PC-9 (cell line): ENCODE results near the gene ZEB2. TPM values are rescaled to one million over a fixed set of nuclear protein-coding genes. Genes with fewer than 3 reads are reported as not detected.

Experiments
- BruUV-seq: library from RNA; stranded (reverse); fragments of 400-500 nt; replicated peaks from 2 replicates; lab custom pipeline; 2021; lab: Mats Ljungman, UMichigan
- CTCF ChIA-PET: fragments of 300-600 bp; sonication (Branson Sonifier 250); formaldehyde crosslinking; loops from one replicate; lab custom pipeline; 2022; ENCODE audit warnings: antibody characterized with exemption; lab: Charles Lee
- POLR2A ChIA-PET: fragments of 300-600 bp; sonication (Branson Sonifier 250); formaldehyde crosslinking; loops from one replicate; lab custom pipeline; 2022; ENCODE audit warnings: antibody characterized with exemption; ENCODE audit not compliant: unreplicated experiment; lab: Charles Lee
- DNase-seq, 2 experiments: peaks; one replicate each; pipeline versions ENCODE4 v3.0.0 to v3.0.0-alpha.2; 2015 to 2022; ENCODE audit warnings: mixed read lengths in 1 of 2
- H2AFZ ChIP-seq: fragments of 200-600 bp; sonication (generic); 2 replicates; pipeline ENCODE4 v1.8.1; 2017; ENCODE audit warnings: antibody characterized with exemption
- H3F3A ChIP-seq: fragments of 200-600 bp; sonication (generic); 2 replicates; pipeline ENCODE4 v1.8.1; 2017; ENCODE audit warnings: antibody characterized with exemption, mild to moderate bottlenecking, low read depth; ENCODE audit not compliant: insufficient read depth
- H3K27ac ChIP-seq: fragments of 200-600 bp; sonication (generic); 2 replicates; pipeline ENCODE4 v1.6.1; 2016; ENCODE audit warnings: mixed run types
- H3K27me3 ChIP-seq: fragments of 200-600 bp; sonication (generic); 2 replicates; pipeline ENCODE4 v1.6.1; 2016; ENCODE audit warnings: low read depth, mixed run types; ENCODE audit not compliant: insufficient read depth
- H3K36me3 ChIP-seq: fragments of 200-600 bp; sonication (generic); 2 replicates; pipeline ENCODE4 v1.6.1; 2016; ENCODE audit warnings: low read depth, mixed run types
- H3K4me1 ChIP-seq: fragments of 200-600 bp; sonication (generic); replicated peaks from 2 replicates; pipeline ENCODE4 v1.6.1; 2016; ENCODE audit warnings: mixed run types; ENCODE audit not compliant: insufficient read depth
- H3K4me2 ChIP-seq: fragments of 200-600 bp; sonication (generic); 2 replicates; pipeline ENCODE4 v1.6.1; 2017; ENCODE audit warnings: mixed run types
- H3K4me3 ChIP-seq: fragments of 200-600 bp; sonication (generic); 2 replicates; pipeline ENCODE4 v1.6.1; 2016; ENCODE audit warnings: mixed run types
- H3K79me2 ChIP-seq: fragments of 200-600 bp; sonication (generic); 2 replicates; pipeline ENCODE4 v1.6.1; 2017; ENCODE audit warnings: low read depth, mixed run types
- H3K9me2 ChIP-seq: fragments of 200-600 bp; sonication (generic); 2 replicates; pipeline ENCODE4 v1.8.1; 2017; ENCODE audit warnings: mild to moderate bottlenecking; ENCODE audit not compliant: insufficient read depth
- H3K9me3 ChIP-seq: fragments of 200-600 bp; sonication (generic); 2 replicates; pipeline ENCODE4 v1.8.1; 2016; ENCODE audit warnings: low read depth; ENCODE audit not compliant: insufficient read depth
- H4K20me1 ChIP-seq: fragments of 200-600 bp; sonication (generic); 2 replicates; pipeline ENCODE4 v1.8.1; 2017; ENCODE audit not compliant: insufficient read depth
- EZH2 ChIP-seq: fragments of 200-600 bp; sonication (generic); IDR thresholded peaks from 2 replicates; pipeline ENCODE4 v1.8.0; 2017; ENCODE audit warnings: antibody characterized with exemption, low read depth
- intact Hi-C: fragments of 100-400 bp; cut with micrococcal nuclease; formaldehyde crosslinking; loops from one replicate; pipeline ENCODE4 v1.10.0; 2022; ENCODE audit not compliant: unreplicated experiment
- total RNA-seq: library from RNA; stranded (reverse); gene quantifications from 2 replicates; pipeline ENCODE4 v1.2.3, GENCODE V29; 2021
- TF ChIP-seq, protein P1 (sequence below): fragments of 200-600 bp; sonication (generic); conservative IDR thresholded peaks from 2 replicates; pipeline ENCODE4 v1.6.1; 2017; ENCODE audit warnings: mixed run types, antibody characterized with exemption, mild to moderate bottlenecking, moderate library complexity

ZEB2 gene
- total RNA-seq, 1 experiment from 2014 or later, result 0.09 TPM

DNA sequence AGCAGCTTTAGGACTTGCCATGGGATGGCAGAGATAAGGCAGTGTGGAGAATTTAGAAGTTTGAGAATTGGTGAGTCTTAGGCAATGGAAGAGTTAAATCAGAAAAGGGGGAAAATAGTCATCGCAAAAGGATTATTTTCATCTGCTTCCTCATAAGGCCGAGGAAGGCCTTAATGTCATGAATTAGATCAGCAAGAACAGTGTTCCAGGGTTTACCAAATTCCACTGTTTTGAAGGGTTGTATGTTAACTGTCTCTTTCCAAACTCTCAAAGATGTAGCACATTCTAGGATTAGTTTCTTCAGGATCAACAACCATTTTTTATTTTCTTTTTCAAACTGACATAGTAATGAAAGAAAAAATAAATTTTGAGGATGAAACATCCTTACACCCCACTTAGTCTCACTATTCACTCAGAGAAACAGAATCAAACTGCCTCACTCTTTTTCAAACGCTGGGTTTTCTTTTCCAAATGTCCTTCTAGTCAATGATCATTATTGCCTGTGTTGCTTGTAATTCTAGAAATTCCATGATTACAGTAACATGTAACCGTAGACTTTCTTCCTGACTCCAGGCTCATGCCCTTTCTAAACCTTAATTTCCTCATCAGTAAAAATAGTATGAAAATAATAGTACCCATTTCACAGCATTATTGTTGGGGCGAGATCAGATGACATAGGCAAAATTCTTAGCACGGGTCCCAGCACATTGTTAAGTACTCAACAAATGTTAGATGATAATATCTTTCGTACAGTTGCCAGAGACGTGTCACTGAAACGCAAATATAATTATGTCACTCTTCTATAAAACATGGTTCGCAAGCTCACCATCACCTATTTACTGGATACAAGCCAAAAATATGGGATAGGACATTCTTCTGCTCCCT lies 23.6 kb downstream of the ZEB2 start:
- no peaks in the 10 kb centered on the region for H3K4me1 ChIP-seq
- H3K27me3 ChIP-seq, result no peaks in the 10 kb centered on the region
- no peaks in the 10 kb centered on the region for H3K9me2 ChIP-seq
- H2AFZ ChIP-seq, result no peak overlapping the region
- H3F3A ChIP-seq, result no peaks in the 10 kb centered on the region
- CTCF ChIA-PET, result no interaction called here
- no peaks in the 10 kb centered on the region for H4K20me1 ChIP-seq
- H3K79me2 ChIP-seq, result no peaks in the 10 kb centered on the region
- H3K36me3 ChIP-seq, result no peaks in the 10 kb centered on the region
- DNase-seq, result no peak
- TF ChIP-seq, protein P1, sequence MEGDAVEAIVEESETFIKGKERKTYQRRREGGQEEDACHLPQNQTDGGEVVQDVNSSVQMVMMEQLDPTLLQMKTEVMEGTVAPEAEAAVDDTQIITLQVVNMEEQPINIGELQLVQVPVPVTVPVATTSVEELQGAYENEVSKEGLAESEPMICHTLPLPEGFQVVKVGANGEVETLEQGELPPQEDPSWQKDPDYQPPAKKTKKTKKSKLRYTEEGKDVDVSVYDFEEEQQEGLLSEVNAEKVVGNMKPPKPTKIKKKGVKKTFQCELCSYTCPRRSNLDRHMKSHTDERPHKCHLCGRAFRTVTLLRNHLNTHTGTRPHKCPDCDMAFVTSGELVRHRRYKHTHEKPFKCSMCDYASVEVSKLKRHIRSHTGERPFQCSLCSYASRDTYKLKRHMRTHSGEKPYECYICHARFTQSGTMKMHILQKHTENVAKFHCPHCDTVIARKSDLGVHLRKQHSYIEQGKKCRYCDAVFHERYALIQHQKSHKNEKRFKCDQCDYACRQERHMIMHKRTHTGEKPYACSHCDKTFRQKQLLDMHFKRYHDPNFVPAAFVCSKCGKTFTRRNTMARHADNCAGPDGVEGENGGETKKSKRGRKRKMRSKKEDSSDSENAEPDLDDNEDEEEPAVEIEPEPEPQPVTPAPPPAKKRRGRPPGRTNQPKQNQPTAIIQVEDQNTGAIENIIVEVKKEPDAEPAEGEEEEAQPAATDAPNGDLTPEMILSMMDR, result no peak
- no peak for TF ChIP-seq EZH2
- no peaks in the 10 kb centered on the region for H3K9me3 ChIP-seq
- H3K27ac ChIP-seq, result no peak overlapping the region
- intact Hi-C loops, result no loop called here
- H3K4me3 ChIP-seq, result no peak overlapping the region
- POLR2A ChIA-PET, result no interaction called here
- no TSS peak for BruUV-seq
- no peak overlapping the region for H3K4me2 ChIP-seq

DNA sequence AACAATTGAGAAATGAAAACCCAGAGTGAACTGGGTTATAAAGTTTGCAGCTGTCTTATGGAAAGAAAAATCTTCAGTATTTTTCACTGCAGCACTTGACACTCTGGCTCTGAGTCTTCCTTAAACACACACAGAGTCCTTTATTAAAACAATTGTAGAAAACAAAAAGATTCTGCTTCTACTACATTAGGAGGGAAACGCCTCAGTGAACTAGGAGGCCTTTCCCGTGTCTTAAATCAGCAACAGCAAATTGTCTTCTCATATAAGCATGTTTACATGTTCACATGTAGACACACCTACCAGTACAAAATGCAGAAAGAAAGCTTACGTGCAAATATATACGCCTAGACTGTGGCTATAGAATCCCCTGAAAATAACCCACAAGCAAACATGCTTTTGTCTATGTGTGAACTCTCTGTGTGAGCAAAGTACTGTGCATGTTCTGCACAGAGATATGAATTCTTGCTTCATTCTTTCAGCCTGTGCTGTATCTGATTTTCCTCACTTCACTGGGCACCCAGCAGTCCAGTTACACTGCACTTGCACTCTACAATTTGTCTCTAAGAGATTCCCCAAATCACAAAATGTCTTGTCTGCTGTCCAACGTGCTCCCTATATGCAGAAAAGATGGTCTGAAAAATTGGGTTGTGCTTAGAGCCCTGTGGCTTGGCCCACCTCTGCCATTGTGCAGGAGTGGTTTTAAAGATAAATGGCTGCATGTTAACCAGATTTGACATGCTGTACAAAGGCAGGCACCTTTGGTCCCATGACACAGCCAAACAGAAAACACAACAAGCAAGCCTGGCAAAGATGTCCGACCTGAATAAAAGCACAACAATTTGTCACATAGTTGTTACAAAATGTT lies 24.5 kb downstream of the ZEB2 start:
- H3K4me3 ChIP-seq, result no peak overlapping the region
- CTCF ChIA-PET, result no interaction called here
- no TSS peak for BruUV-seq
- H3K27ac ChIP-seq, result no peak overlapping the region
- no peaks in the 10 kb centered on the region for H3F3A ChIP-seq
- DNase-seq, result no peak
- H3K9me2 ChIP-seq, result no peaks in the 10 kb centered on the region
- H3K9me3 ChIP-seq, result no peaks in the 10 kb centered on the region
- no peaks in the 10 kb centered on the region for H3K27me3 ChIP-seq
- intact Hi-C loops, result no loop called here
- no peaks in the 10 kb centered on the region for H3K36me3 ChIP-seq
- no peaks in the 10 kb centered on the region for H3K4me1 ChIP-seq
- no peaks in the 10 kb centered on the region for H3K79me2 ChIP-seq
- TF ChIP-seq, protein P1, result no peak
- no peak for TF ChIP-seq EZH2
- no peaks in the 10 kb centered on the region for H4K20me1 ChIP-seq
- H2AFZ ChIP-seq, result no peak overlapping the region
- POLR2A ChIA-PET, result no interaction called here
- H3K4me2 ChIP-seq, result no peak overlapping the region

DNA sequence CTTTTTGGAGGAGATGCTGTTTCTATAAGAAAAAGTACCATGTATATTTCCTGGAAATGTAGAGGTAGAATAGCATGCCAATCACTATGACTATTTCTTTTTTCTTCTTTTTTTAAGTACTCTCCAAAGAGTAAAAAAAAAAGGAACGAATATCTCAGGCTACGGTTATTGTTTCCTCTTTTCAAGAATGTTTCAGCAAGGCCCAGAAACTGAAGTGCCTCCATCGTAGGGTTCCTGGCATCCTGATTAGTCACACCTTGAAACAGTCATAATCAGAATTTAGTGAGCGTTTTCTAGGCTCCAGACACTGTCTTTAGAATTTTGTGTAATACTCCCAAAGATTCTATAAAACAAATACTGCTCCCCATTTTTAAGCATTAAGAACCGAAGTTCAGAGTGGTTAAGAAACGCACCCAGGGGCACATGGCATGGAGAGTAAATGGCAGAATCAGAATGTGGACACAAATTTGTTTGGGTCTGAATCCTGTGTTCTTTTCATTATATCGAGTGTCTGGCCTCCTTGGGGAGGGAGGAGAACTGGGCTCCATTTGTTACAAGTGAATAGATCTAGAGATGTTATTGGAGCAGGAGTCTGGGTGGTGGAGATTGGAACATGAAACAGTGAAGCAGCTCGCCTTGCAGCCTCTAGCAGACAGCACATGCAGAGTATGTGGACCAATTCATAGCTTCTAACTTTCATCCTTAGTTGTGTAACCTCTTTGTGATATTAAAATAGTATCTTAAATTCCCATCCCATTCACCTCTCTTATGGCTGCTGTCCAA lies 26.7 kb downstream of the ZEB2 start:
- no peak for TF ChIP-seq EZH2
- TF ChIP-seq, protein P1, result no peak
- intact Hi-C loops, result no loop called here
- Histone ChIP-seq H3K9me3 (no peaks in the 10 kb centered on the region), H3K4me3 (no peak overlapping the region), H3F3A (no peaks in the 10 kb centered on the region), H3K4me2 (no peak overlapping the region), H2AFZ (no peak overlapping the region), H3K27me3 (no peaks in the 10 kb centered on the region), H3K4me1 (no peaks in the 10 kb centered on the region), H3K27ac (no peak overlapping the region), H3K9me2 (no peaks in the 10 kb centered on the region), H4K20me1 (no peaks in the 10 kb centered on the region), H3K36me3 (no peaks in the 10 kb centered on the region), H3K79me2 (no peaks in the 10 kb centered on the region)
- BruUV-seq, result no TSS peak
- CTCF ChIA-PET, result no interaction called here
- POLR2A ChIA-PET, result no interaction called here
- no peak for DNase-seq
